Stimulated activated CD4-positive, alpha-beta T cell treated with anti-CD3 and anti-CD28 coated beads, Interleukin-2, amount 100 ng/mL, for 24 hours (primary cell): ENCODE measurements around the gene SLC9A3.
"Not testable (repeated sequence)": the region's sequence is repeated elsewhere in the genome, so short reads cannot be mapped to it uniquely, and the experiment has no call there.

ENCODE experiments used
- DNase-seq, 2 donors: peaks; one replicate each; pipeline ENCODE4 v3.0.0-alpha.2; 2020

The SLC9A3 gene

DNA sequence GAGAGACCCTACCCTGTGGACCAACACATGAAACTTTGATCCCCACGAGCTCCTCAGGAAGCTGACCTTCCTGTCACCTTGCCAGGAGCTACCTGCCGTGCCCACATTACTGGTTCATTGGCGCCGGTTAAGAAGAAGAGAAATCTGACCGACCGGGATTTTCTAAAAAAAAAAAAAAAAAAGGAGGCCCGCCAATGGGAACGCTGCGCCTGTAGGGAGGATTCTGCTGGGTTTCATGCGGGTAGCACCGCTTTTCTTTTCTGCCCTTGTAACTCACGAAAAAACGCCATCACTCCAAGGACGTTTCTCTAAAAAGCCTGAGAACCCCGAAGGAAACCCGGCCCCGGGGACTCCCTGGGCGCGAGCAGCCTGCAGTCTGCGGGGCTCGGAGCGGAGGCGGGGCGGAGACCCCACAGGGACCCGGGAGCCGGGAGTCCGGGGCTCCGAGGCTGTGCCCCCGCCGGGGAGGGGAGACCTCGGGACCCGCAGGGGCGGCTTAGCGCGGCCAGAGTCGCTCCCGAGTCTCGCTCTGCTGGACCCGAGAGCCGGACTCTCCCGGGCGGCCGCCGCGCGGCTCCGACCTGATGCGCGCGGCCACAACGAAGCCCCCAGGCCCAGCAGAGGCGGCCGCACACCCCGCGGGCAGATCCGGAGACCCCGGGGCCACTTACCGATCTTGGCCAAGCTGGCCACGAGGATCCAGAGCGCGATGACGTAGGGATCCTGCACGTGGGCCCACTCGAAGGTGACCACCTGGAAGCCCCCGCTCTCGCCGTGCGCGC, 617 bp downstream of the SLC9A3 start:
- no peak for DNase-seq

- no peak for DNase-seq
Measured at GRCh38 chr5:522899-523440, 1.3 kb downstream of the SLC9A3 start.

DNA sequence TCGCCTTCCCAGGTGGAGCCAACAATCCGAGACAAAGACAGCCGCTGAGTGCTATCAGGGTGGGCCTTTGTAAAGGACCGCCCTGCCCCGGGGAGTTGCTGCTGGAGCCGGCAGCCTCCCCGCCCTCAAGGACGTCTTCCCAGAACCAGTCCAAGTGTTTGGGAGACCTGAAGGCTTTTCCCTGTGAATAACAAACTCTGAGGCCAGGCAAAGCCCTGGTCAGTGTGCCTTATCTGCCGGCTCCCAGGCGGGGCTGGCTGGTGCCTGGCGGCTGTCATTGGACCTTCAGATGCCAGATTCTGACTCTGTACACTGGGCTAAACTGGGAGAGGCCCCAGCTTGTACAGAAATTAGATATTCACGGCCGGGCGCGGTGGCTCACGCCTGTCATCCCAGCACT, 2.1 kb downstream of the SLC9A3 start:
- no peak for DNase-seq

- no peak for DNase-seq
Measured at GRCh38 chr5:521680-522079, 2.6 kb downstream of the SLC9A3 start.

GRCh38 chr5:520850-521226, 3.4 kb downstream of the SLC9A3 start:
- no peak for DNase-seq

DNA sequence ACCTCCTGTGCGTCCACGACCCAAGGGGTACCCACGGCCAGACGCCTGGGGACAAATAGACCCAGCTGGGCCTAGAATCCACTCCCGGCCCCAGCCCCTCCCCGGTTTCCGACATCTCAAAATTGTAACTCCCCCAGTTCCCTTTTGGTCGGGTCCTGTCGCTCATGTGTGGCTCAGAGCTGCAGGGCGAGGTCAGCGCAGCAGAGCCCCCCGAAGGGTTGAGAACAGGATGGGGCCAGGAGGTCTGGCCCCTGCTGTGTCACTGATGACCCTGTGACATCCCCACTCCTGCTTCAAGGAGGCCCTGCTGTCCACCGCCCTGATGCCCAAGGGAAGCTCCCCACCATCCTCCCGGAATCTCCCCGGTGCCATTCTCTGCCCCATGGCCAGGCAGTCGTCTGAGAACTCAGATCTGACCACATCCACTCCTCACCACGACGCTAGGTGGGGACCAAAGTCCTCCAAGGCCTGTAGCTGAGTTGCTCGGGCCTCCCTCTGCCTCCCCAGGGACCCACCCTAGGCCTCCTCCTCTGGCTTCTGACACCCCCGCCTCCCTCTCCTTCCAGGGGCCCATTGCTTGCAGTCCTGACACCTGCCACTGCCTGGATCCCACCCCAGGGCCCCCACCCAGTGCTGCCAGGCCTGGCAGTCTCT, 3.9 kb downstream of the SLC9A3 start:
- DNase-seq, result no peak

DNA sequence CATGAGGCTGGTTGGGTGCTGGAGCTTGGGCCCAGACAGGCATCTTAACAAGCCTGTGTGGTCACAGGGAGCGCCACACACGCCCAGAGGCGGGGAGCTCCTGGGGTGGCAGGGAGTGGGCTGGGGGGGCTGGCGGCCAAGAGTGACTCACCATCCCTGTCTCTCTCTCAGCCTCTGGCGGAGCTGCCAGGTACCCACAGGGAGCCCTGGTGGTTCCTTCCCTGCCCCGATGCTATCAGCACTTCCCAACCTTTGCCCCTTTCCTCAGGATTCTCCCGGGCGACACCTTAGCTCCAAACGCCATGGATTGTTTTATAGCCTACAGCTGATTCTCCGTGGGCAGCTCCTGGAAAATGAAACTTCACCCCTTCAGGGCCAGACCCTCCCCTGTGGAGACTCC, 5.5 kb downstream of the SLC9A3 start:
- DNase-seq, result no peak

- DNase-seq, result no peak
Measured at GRCh38 chr5:517535-518100, 6.6 kb downstream of the SLC9A3 start.

GRCh38 chr5:516980-517379, 7.3 kb downstream of the SLC9A3 start:
- no peak for DNase-seq

DNA sequence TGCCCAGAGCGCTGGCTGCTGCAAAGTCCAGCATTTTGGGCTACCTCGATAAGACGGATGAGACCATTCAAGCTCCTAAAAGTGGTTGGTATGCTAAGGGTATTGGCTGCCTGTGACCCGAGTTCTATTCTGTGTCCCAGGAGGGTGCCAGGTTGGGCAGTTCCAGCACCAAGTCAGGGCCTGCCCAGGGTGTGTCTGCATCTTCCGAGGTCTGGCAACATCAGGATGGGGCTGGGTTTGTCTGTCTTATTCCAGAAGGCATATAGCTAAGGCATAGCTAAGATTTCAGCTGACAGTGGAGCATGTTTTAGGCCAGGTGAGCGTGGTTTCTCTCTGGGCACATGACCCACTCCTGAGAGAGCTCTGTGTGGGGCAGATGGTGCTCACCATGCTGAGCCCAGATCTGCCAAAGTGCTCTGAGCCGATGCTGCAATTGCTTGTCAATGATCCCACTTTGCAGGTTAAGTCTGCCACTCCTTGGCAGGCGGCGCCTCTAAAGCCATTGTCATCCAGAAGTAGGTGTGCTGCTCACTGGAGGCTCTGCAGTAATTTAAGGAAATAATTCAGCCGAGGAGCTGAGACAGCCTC, 7.8 kb downstream of the SLC9A3 start:
- DNase-seq, result no peak

GRCh38 chr5:515273-515836, 8.9 kb downstream of the SLC9A3 start:
- DNase-seq, result no peak

- no peak for DNase-seq
Measured at GRCh38 chr5:514673-515072, 9.6 kb downstream of the SLC9A3 start.

DNA sequence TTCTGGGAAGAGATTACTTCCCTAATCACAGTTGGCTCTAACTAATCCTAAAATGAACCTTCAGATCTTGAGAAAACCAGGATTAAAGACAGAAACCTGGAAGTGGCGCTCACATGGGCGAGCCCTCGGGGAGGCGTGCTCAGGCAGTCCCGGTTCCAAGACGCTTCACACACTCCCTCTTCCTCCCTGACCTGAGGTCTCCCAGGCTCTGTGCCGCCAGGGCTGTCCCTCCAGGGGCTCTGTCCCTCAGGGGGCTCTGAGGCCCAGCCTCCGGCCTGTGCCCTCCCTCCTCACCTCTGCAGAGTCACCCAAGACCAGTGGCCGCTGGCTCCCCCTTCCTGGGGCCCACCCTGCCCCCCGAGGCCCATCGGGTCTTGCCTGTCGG, 10.2 kb downstream of the SLC9A3 start:
- no peak for DNase-seq

- no peak for DNase-seq
Measured at GRCh38 chr5:513216-514100, 10.8 kb downstream of the SLC9A3 start.

DNA sequence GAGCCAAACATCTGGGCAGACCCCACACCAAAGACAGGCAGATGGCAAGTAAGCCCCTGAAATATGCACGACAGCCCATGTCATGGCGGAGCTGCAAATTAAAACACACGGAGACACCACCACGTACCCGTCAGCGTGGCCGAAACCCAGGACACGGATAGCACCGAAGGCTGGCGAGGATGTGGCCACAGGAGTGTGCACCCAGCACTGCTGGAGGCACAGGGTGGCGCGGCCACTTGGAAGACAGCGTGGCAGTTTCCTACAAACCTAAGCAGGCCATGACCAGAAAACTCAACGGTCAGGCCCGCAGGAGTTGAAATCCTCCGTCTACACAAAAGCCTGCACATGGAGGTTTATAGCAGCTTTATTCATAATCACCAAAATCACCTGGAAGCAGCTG, 12.8 kb downstream of the SLC9A3 start:
- no peak for DNase-seq

GRCh38 chr5:510521-510920, 13.7 kb downstream of the SLC9A3 start:
- no peak for DNase-seq

- no peak for DNase-seq
Measured at GRCh38 chr5:509611-510185, 14.6 kb downstream of the SLC9A3 start.

GRCh38 chr5:507986-508575, 16.2 kb downstream of the SLC9A3 start:
- not testable (repeated sequence) for DNase-seq

DNA sequence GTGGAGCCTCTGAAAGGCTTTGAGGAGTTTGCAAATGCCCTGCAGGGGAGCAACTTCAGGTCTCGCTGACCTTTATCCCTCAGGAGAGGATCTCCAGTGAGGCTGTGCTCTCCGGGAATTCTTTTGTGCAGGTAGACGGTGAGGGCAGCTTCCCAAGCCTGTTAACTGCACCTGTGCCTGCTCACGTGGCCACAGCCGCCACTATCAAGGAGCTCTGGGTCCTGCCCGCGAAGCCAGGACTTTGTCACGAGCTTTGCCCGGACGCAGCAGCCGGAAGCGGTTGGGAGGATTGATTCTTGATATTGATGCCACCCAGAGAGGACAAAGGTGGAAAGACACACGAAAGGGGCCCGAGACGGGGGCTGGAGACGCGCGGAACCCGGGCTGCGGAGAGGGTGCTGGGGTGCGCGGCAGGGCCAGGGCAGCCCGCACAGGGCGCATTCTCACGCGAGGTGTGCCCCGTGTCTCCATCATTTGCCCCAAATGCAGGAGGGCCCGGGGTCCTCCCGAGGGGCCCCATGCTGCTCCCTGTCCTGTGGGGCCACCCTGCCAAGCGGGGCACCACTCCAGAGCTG, 18.2 kb downstream of the SLC9A3 start:
- no peak for DNase-seq

DNA sequence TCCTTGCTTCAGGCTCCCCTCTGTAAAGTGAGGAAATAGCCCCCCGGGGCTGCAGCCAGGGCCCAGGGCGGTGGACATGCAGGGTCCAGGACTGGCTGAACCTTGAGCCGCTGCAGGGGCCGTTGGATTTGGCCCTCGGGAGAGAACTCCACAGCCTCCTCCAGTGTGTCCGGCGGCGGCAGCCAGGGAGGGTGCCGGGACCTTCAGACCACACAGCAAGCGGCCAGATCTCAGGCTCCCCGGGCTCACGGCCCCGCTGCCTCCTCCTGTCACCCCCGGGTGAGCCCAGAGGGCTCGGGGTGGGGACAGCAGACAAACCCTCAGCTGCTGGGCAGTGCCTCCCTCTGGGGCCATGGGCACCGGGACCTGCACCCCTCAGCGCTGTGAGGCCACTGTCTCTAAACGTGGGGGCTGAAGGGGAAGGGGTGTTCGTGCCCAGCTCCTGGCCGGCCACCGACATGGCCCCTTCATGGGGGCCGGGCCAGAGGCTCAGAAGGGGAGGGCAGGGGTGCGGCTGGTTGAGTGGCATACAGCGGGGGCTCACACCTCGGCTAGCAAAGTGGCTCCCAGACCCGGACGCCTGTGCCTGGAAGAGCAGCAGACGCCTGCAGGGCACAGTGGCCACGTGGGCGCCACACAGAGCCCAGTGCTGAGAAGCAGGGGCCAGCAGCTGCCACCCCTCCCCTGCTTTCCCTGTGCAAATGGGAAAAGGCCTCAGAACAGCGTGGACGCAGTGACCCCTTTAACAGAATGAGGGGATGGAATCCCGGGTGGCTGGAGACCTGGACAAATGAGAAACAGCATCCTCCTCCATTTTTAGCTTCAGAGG, 19.7 kb downstream of the SLC9A3 start:
- no peak for DNase-seq
